ENCODE data around the gene ZIC5.

The ZIC5 gene

DNA sequence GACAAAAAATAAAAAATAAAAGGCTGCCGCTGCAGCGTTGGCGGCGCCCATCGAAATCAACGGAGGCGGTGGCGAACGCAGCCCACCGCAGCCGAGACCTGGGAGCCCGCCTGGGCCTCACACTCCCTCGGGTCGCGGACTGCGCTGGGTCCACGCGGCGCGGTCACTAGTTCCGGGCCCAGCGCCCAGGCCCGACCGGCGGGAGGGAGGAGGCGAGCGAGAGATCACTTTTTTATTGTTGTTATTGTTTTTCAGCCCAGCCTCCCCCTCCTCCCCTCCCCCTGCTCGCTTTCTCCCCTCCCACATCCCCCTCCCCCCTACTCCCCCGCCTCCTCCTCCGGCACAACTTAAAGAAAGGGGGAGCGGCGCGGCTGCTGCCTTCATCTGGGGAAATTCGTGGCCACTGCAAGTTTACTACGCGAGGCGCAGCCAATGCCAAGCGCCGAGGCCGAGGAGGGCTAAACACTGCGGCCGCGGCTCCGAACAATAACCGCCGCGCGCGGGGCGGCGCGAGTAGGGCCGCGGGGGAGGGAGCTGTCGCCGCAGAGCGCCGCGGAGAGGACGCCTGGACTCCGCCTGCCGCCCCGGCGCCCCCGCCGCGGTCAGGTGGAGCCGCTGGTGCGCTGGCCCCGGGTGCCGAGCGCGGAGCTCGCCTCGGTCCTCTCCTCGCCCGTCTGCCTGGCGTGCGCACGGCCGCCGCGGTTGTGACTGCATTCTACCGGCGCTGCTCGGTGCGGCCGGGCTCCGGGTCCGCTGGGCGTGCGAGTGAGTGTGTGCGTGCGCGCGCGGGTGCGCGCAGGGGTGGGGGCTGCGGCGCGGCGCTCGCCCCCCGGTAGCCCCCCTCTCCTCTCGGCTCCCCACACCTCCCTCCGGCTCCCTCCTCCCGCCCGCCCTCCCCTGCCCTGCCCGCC lies 9.5 kb upstream of the ZIC5 start:
- TF ChIP-seq EZH2phosphoT487 (IDR thresholded peaks at IDR 0.05; ENCODE audit: borderline replicate concordance), result no peak
- TF ChIP-seq, protein P1, sequence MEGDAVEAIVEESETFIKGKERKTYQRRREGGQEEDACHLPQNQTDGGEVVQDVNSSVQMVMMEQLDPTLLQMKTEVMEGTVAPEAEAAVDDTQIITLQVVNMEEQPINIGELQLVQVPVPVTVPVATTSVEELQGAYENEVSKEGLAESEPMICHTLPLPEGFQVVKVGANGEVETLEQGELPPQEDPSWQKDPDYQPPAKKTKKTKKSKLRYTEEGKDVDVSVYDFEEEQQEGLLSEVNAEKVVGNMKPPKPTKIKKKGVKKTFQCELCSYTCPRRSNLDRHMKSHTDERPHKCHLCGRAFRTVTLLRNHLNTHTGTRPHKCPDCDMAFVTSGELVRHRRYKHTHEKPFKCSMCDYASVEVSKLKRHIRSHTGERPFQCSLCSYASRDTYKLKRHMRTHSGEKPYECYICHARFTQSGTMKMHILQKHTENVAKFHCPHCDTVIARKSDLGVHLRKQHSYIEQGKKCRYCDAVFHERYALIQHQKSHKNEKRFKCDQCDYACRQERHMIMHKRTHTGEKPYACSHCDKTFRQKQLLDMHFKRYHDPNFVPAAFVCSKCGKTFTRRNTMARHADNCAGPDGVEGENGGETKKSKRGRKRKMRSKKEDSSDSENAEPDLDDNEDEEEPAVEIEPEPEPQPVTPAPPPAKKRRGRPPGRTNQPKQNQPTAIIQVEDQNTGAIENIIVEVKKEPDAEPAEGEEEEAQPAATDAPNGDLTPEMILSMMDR (conservative IDR thresholded peaks at IDR 0.05; ENCODE audit: low read length), result no peak
- H3K27me3 ChIP-seq (ENCODE audit: insufficient read depth, low read length, poor library complexity, severe bottlenecking), result no peaks in the 10 kb centered on the region
- H3F3A ChIP-seq (ENCODE audit: low read depth), result no peaks in the 10 kb centered on the region
- no peak overlapping the region for H3K4me2 ChIP-seq (ENCODE audit: low read depth, low read length, poor library complexity, severe bottlenecking)
- H3K4me1 ChIP-seq (ENCODE audit: insufficient read depth, low read length, poor library complexity, severe bottlenecking), result peaks cover 12% of the 10 kb centered on the region
- H3K4me3 ChIP-seq (ENCODE audit: low read length, poor library complexity, severe bottlenecking), result no peak overlapping the region
- no peaks in the 10 kb centered on the region for H3K36me3 ChIP-seq (ENCODE audit: insufficient read depth, low read length)
- H3K9me3 ChIP-seq (ENCODE audit: insufficient read depth, low read depth, low read length), result no peaks in the 10 kb centered on the region
- no peaks in the 10 kb centered on the region for H3K79me2 ChIP-seq (ENCODE audit: insufficient read depth, low read length)
- H3K9ac ChIP-seq (ENCODE audit: low read depth, low read length, poor library complexity, severe bottlenecking), result no peak overlapping the region
- H4K20me1 ChIP-seq (ENCODE audit: insufficient read depth, low read length, poor library complexity, severe bottlenecking), result no peaks in the 10 kb centered on the region
- H2AFZ ChIP-seq (ENCODE audit: low read length), result no peak overlapping the region
- H3K9me2 ChIP-seq (replicated peaks; ENCODE audit: low read depth, low read length), result no peaks in the 10 kb centered on the region

DNA sequence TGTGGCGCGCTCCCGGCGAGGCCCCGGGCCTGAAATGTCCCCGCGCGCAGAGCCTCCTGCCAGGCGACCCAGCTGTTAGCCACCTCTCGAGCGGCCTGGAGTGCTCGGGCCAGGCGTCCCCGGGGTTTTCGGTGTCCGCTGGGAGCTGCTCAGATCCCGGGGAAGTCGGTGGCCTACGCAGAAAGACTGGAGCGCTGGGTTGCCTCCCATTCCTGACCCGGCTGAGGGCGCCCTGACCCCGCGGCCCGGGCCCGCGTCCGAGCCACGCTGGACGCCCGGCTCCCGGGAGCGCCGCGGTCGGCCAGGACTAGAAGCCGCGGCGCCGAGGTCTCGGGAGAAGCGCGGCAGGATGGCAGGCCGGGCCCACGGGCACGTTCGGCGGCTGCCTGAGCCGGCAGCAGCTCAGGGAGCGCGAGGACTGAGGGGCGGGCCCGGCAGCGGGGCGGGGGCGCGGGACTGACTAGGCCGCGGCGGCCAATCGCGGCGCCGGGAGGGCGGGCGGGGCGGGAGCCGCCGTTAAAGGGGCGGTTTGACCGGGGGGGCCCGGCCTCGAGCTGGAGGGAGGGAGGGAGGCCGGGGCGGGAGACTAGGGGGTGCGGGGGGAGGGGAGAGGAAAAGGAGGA lies 8.7 kb upstream of the ZIC5 start:
- Histone ChIP-seq H3F3A (ENCODE audit: low read depth) (no peaks in the 10 kb centered on the region), H4K20me1 (ENCODE audit: insufficient read depth, low read length, poor library complexity, severe bottlenecking) (no peaks in the 10 kb centered on the region), H3K9me2 (replicated peaks; ENCODE audit: low read depth, low read length) (no peaks in the 10 kb centered on the region), H3K36me3 (ENCODE audit: insufficient read depth, low read length) (no peaks in the 10 kb centered on the region), H3K27me3 (ENCODE audit: insufficient read depth, low read length, poor library complexity, severe bottlenecking) (no peaks in the 10 kb centered on the region), H3K4me3 (ENCODE audit: low read length, poor library complexity, severe bottlenecking) (no peak overlapping the region), H3K79me2 (ENCODE audit: insufficient read depth, low read length) (no peaks in the 10 kb centered on the region), H3K4me1 (ENCODE audit: insufficient read depth, low read length, poor library complexity, severe bottlenecking) (peaks cover 12% of the 10 kb centered on the region), H3K9me3 (ENCODE audit: insufficient read depth, low read depth, low read length) (no peaks in the 10 kb centered on the region), H3K9ac (ENCODE audit: low read depth, low read length, poor library complexity, severe bottlenecking) (no peak overlapping the region), H2AFZ (ENCODE audit: low read length) (no peak overlapping the region), H3K4me2 (ENCODE audit: low read depth, low read length, poor library complexity, severe bottlenecking) (no peak overlapping the region)
- TF ChIP-seq EZH2phosphoT487 (IDR thresholded peaks at IDR 0.05; ENCODE audit: borderline replicate concordance), result no peak
- TF ChIP-seq, protein P1 (conservative IDR thresholded peaks at IDR 0.05; ENCODE audit: low read length), result no peak

DNA sequence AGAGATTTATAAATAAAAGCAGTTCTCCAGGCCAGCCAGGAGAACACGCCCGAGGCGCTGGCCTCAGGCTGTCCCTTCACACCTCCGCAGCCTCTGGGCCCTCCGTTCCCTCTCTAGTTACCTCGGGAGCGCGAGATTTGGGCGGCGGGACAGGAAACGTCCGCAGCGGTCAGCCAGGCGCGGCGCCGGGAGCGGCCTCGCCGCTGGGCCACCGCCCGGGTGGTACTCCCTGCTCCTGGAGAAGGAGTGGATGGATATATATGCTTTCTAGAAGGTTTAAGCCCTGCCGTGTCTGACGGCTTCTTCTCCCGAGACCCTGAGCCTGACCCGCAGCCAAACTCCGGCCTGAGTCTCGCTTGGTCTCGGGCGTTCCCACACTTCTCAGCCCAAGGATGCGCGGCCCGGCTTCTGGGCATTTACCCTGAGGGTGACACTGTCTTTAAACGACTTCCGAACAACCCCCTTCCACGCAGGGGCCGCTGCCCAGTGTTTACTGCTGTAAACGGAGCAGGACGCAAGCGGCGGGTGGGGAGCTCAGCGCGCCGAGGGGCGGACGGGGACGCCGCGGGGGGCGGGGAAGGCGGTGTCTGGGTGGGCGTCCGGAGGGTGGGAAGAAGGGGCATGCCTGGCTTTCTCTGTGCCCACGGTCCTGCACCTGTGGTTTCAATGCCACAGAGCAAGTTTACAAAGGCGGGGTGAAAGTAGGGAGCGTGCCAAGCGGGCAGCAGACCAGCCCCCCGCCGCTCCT lies 8.1 kb upstream of the ZIC5 start:
- H3K36me3 ChIP-seq (ENCODE audit: insufficient read depth, low read length), result no peaks in the 10 kb centered on the region
- no peaks in the 10 kb centered on the region for H3F3A ChIP-seq (ENCODE audit: low read depth)
- no peaks in the 10 kb centered on the region for H4K20me1 ChIP-seq (ENCODE audit: insufficient read depth, low read length, poor library complexity, severe bottlenecking)
- H3K4me1 ChIP-seq (ENCODE audit: insufficient read depth, low read length, poor library complexity, severe bottlenecking), result peaks cover 12% of the 10 kb centered on the region
- TF ChIP-seq, protein P1 (conservative IDR thresholded peaks at IDR 0.05; ENCODE audit: low read length), result no peak
- TF ChIP-seq EZH2phosphoT487 (IDR thresholded peaks at IDR 0.05; ENCODE audit: borderline replicate concordance), result no peak
- no peaks in the 10 kb centered on the region for H3K9me3 ChIP-seq (ENCODE audit: insufficient read depth, low read depth, low read length)
- H3K4me3 ChIP-seq (ENCODE audit: low read length, poor library complexity, severe bottlenecking), result no peak overlapping the region
- H2AFZ ChIP-seq (ENCODE audit: low read length), result no peak overlapping the region
- no peaks in the 10 kb centered on the region for H3K79me2 ChIP-seq (ENCODE audit: insufficient read depth, low read length)
- no peaks in the 10 kb centered on the region for H3K9me2 ChIP-seq (replicated peaks; ENCODE audit: low read depth, low read length)
- H3K9ac ChIP-seq (ENCODE audit: low read depth, low read length, poor library complexity, severe bottlenecking), result no peak overlapping the region
- H3K4me2 ChIP-seq (ENCODE audit: low read depth, low read length, poor library complexity, severe bottlenecking), result no peak overlapping the region
- no peaks in the 10 kb centered on the region for H3K27me3 ChIP-seq (ENCODE audit: insufficient read depth, low read length, poor library complexity, severe bottlenecking)

Measured in Loucy (cell line).